B cell (primary cell): Measurements from ENCODE around the gene THOP1. TPM values are rescaled to one million over a fixed set of nuclear protein-coding genes. Genes with fewer than 3 reads are reported as not detected.
A peak's percentile ranks its signal among the peaks of the same experiment; 100 is the strongest.

Experiments
- ATAC-seq: fragments of 200-7000 bp; cut with Tn5 transposase; one replicate; pipeline ENCODE4 v1.10.0; 2021; ENCODE audit warnings: low read depth, mild to moderate bottlenecking, moderate number of reproducible peaks, moderate library complexity
- CTCF ChIA-PET: fragments of 350-600 bp; sonication (Branson Sonifier 250); formaldehyde crosslinking; loops from one replicate; lab custom pipeline; 2021; ENCODE audit warnings: antibody characterized with exemption, inconsistent platforms; lab: Charles Lee
- POLR2A ChIA-PET: fragments of 350-600 bp; sonication (Branson Sonifier 250); formaldehyde crosslinking; loops from one replicate; lab custom pipeline; 2021; ENCODE audit warnings: antibody characterized with exemption; lab: Charles Lee
- DNase-seq: peaks from one replicate; pipeline ENCODE4 v3.0.0; 2013
- H2AFZ ChIP-seq: 2 replicates; pipeline ENCODE4 v1.6.1; 2012; ENCODE audit warnings: mild to moderate bottlenecking, low read depth, low read length; ENCODE audit not compliant: insufficient read depth, poor library complexity, severe bottlenecking
- H3K27ac ChIP-seq, 2 donors: 1 replicate in 1 of 2; 2 replicates in 1 of 2; pipeline ENCODE4 v1.5.1; 2012 to 2013; ENCODE audit warnings: low read length in 2 of 2, mild to moderate bottlenecking in 2 of 2, moderate library complexity in 1 of 2
- H3K27me3 ChIP-seq, 4 experiments: fragments of 200-600 bp in 1 of 4; sonication (generic) in 1 of 4; replicated peaks in 1 of 4; 1 replicate in 2 of 4; 2 replicates in 2 of 4; pipeline versions ENCODE4 v1.6.1 to v1.7.0; 2013 to 2016; ENCODE audit warnings: low read length in 3 of 4, mild to moderate bottlenecking in 2 of 4, mixed read lengths in 1 of 4, moderate library complexity in 1 of 4; ENCODE audit not compliant: insufficient read depth in 4 of 4, control insufficient read depth in 3 of 4; ENCODE audit errors: control extremely low read depth in 1 of 4
- H3K36me3 ChIP-seq, 2 experiments: replicated peaks in 1 of 2; 1 replicate in 1 of 2; 2 replicates in 1 of 2; pipeline versions ENCODE4 v1.6.1 to v1.7.1; 2013; ENCODE audit warnings: low read length in 1 of 2; ENCODE audit not compliant: insufficient read depth in 2 of 2, control insufficient read depth in 1 of 2; ENCODE audit errors: control extremely low read depth in 1 of 2, extremely low read depth in 1 of 2
- H3K4me1 ChIP-seq, 2 donors: fragments of 200-600 bp in 1 of 2; sonication (generic) in 1 of 2; 1 replicate in 1 of 2; 2 replicates in 1 of 2; pipeline versions ENCODE4 v1.5.1 to v1.6.1; 2013 to 2017; ENCODE audit warnings: low read length in 2 of 2; ENCODE audit not compliant: control insufficient read depth in 2 of 2, insufficient read depth in 2 of 2
- H3K4me2 ChIP-seq: replicated peaks from 2 replicates; pipeline ENCODE3; 2012; ENCODE audit warnings: mild to moderate bottlenecking, low read depth, low read length; ENCODE audit not compliant: poor library complexity, severe bottlenecking
- H3K4me3 ChIP-seq, 5 experiments: fragments of 200-600 bp in 1 of 5; sonication (generic) in 1 of 5; 1 replicate in 3 of 5; 2 replicates in 2 of 5; pipeline versions ENCODE4 v1.5.1 to v1.7.0; 2011 to 2016; ENCODE audit warnings: low read length in 4 of 5, mild to moderate bottlenecking in 4 of 5, low read depth in 2 of 5, control low read depth in 1 of 5, moderate library complexity in 1 of 5; ENCODE audit not compliant: insufficient read depth in 1 of 5; ENCODE audit errors: control extremely low read depth in 1 of 5, extremely low read depth in 1 of 5
- H3K79me2 ChIP-seq: fragments of 200-600 bp; sonication (generic); one replicate; pipeline ENCODE4 v1.6.0; 2016; ENCODE audit warnings: low read length; ENCODE audit not compliant: control insufficient read depth, insufficient read depth
- H3K9ac ChIP-seq: fragments of 200-600 bp; sonication (generic); 2 replicates; pipeline ENCODE4 v1.6.1; 2017; ENCODE audit warnings: mild to moderate bottlenecking, low read length, moderate library complexity
- H3K9me3 ChIP-seq, 3 donors: one replicate each; pipeline versions ENCODE4 v1.6.1 to v1.7.1; 2013; ENCODE audit warnings: low read length in 2 of 3; ENCODE audit not compliant: control insufficient read depth in 2 of 3, insufficient read depth in 1 of 3; ENCODE audit errors: control extremely low read depth in 1 of 3
- H4K20me1 ChIP-seq: 2 replicates; pipeline ENCODE4 v1.6.0; 2012; ENCODE audit warnings: mild to moderate bottlenecking, low read length; ENCODE audit not compliant: insufficient read depth, control insufficient read depth, poor library complexity, severe bottlenecking
- H3K27ac Mint-ChIP-seq: one replicate; pipeline ENCODE4 v1.8.0; 2021; ENCODE audit warnings: mixed read lengths
- H3K27me3 Mint-ChIP-seq: one replicate; pipeline ENCODE4 v1.8.0; 2021; ENCODE audit warnings: mixed read lengths
- H3K4me1 Mint-ChIP-seq: one replicate; pipeline ENCODE4 v1.8.0; 2021; ENCODE audit warnings: mixed read lengths
- H3K4me3 Mint-ChIP-seq: one replicate; pipeline ENCODE4 v1.8.0; 2021; ENCODE audit warnings: mixed read lengths
- H3K9me3 Mint-ChIP-seq: one replicate; pipeline ENCODE4 v1.8.0; 2022; ENCODE audit warnings: mixed read lengths; ENCODE audit not compliant: insufficient read depth
- CTCF ChIP-seq: fragments of 200-600 bp; IDR thresholded peaks from one replicate; pipeline ENCODE4 v1.8.0; 2022; ENCODE audit warnings: antibody characterized with exemption, mild to moderate bottlenecking
- EZH2 ChIP-seq: IDR thresholded peaks from 2 replicates; pipeline ENCODE4 v1.6.1; 2012; ENCODE audit warnings: borderline replicate concordance, low read depth, mild to moderate bottlenecking, moderate library complexity, low read length; ENCODE audit not compliant: insufficient read depth, poor library complexity, severe bottlenecking
- WGBS: methylation state at CpG from one replicate; pipeline ENCODE4 v1.1.5; 2013; ENCODE audit warnings: missing lambda C conversion rate; ENCODE audit not compliant: insufficient coverage; 5-methylcytosine and 5-hydroxymethylcytosine counted together
- intact Hi-C: fragments of 100-400 bp; cut with micrococcal nuclease; formaldehyde crosslinking; loops from one replicate; pipeline ENCODE4 v1.10.0; 2022
- polyA plus RNA-seq: library from polyadenylated mRNA; depleted of rRNA; stranded (reverse); fragments of >200 nt; gene quantifications from 2 replicates; pipeline ENCODE4 v1.2.3, GENCODE V29; 2012
- total RNA-seq, 2 donors: library from RNA; stranded (reverse); fragments of 120-200 nt in 1 of 2; gene quantifications; 1 replicate in 1 of 2; 2 replicates in 1 of 2; pipeline versions ENCODE4 v1.2.3 to v1.2.4, GENCODE V29; 2013 to 2022

Gene THOP1
- total and polyA plus RNA-seq, 2 donors (not counting 1 experiment from before 2014, with no cell fraction given), result 54.3 to 56.4 TPM

- ATAC-seq (no peak), DNase-seq (no peak)
- H3K27me3 ChIP-seq, result no peaks in the 10 kb centered on the region
- peak overlapping the region; percentile 48 to 99 (median 93) for H3K4me3 ChIP-seq
- Mint-ChIP-seq H3K4me1 (peaks cover 55% of the 10 kb centered on the region), H3K27ac (peak overlapping the region; percentile 97), H3K27me3 (no peaks in the 10 kb centered on the region), H3K9me3 (no peaks in the 10 kb centered on the region), H3K4me3 (peak overlapping the region; percentile 91)
- ChIA-PET POLR2A (interaction anchor here (0.5 to 1.5 kb wide), 3 partner anchors 81 to 775 kb away, joined by 3 to 6 read pairs (median 3); partner anchors contain the start of gene TIMM13), CTCF (interaction anchor here (0.7 to 2.7 kb wide), 5 partner anchors 33 to 134 kb away, joined by 3 to 9 read pairs (median 4); partner anchors contain the start of genes GNG7 and ZNF555)
- H3K9me3 ChIP-seq, result no peaks in the 10 kb centered on the region
- TF ChIP-seq CTCF (no peak), EZH2 (no peak)
- peak overlapping the region; percentile 96 for H3K9ac ChIP-seq
- H3K4me2 ChIP-seq, result peak overlapping the region; percentile 96
- H3K27ac ChIP-seq, result peak overlapping the region; percentile 83 to 95
- H4K20me1 ChIP-seq, result peaks cover 10% of the 10 kb centered on the region
- intact Hi-C loops, result no loop called here
- peaks cover 0 to 3% of the 10 kb centered on the region in 2 experiments for H3K36me3 ChIP-seq
- under 1% methylated on average over 18 of the region's 24 CpGs for whole genome bisulfite sequencing
- H3K79me2 ChIP-seq, result peaks cover 78% of the 10 kb centered on the region
- peak overlapping the region; percentile 77 for H2AFZ ChIP-seq
- peaks cover 23 to 39% of the 10 kb centered on the region in 2 donors for H3K4me1 ChIP-seq
Observed at GRCh38 chr19:2782329-2782935, 2.9 kb upstream of the THOP1 start.
